ENCODE data around the gene GRM1.

The GRM1 gene

DNA sequence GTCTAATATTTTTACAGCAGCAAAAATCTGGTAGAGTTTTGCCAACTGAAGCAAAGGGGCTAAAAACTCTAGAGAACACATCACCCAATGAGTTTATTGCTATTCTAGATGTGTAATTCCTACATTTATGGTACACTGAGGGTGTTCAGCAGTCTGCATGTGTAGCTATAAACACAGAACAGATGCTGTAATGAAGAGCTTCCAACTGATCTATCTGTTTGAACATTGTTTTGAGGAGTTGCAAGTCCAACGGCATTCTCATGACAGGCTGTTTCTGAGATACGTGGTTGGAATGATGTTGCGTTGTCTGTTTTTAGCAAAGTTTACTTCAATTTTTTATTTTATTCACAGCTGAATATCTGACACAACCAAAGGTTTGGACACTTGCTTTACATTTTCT, 373.6 kb downstream of the GRM1 start:
- no peak for FAIRE-seq

- FAIRE-seq: no peak
Measured at GRCh38 chr6:146408583-146408982, 379.7 kb downstream of the GRM1 start.

DNA sequence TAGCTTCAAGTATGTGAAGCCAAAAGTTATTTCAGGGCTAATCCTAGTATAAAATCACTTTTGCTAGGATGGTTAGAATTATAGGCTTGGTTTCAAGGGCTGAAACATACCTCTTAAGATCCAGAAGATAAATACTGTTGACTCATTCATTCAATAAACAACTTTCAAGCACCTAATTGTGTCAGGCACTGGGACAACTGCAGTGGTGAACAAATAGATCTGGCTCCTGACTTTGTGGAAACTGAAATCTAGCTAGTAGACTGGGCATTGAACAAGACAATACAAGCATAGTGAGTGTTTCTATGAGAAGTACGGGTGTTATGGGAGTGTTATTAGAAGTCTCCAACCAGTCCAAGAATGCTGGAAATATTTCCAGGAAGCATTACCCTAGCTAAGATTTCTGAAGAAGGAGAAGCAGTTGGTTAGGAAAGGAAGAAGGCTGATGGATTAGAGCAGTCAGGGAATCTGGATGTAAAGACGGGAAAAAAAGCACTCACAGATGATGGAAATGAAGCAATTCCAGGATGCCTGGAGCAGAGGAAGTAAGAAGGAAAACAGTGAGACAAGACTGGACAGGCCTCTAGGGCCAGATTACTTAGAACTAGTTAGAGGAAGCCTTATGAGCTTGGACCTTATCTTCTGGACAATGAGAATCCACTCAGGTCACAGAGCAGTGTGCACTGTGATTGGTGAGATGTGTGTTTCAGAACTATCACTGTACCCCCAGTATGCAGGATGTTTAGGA, 382.2 kb downstream of the GRM1 start:
- FAIRE-seq: no peak

DNA sequence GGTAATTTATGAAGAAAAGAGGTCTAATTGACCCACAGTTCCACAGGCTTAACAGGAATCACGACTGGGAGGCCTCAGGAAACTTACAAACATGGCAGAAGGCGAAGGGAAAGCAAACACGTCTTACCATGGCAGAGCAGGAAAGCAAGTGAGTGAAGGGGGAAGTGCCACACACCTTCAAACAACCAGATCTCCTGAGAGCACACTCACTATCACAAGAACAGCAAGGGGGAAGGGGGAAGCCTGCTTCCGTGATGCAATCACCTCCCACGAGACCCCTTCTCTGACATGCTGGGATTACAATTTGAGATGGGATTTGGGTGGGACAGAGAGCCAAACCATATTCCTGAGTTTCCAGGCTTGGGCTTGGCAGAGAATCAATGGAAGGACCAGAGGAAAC, 390.7 kb downstream of the GRM1 start:
- FAIRE-seq: no peak

DNA sequence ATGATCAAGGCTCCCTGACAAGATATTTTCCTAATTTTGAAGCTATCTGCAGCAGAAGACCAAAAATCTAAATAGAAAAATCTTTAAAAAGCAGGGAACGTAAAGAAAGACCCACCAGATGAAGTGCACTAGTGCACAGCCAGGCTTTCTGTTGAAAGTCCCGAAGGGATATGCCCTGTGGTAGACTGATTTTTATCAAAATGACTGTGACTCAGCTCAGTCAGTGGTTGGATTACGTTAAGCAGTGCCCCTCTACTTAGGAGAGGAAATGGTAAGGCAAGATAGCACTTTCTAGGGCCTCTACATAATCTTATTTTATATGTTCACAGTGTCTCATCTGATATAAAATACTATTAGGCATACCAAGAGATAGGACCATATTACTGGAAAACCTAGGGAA, 391.4 kb downstream of the GRM1 start:
- FAIRE-seq: no peak

- FAIRE-seq: no peak
Measured at GRCh38 chr6:146422789-146423375, 394.0 kb downstream of the GRM1 start.

- no peak for FAIRE-seq
Measured at GRCh38 chr6:146423452-146423851, 394.6 kb downstream of the GRM1 start.

- FAIRE-seq: no peak
Measured at GRCh38 chr6:146426516-146426915, 397.7 kb downstream of the GRM1 start.

DNA sequence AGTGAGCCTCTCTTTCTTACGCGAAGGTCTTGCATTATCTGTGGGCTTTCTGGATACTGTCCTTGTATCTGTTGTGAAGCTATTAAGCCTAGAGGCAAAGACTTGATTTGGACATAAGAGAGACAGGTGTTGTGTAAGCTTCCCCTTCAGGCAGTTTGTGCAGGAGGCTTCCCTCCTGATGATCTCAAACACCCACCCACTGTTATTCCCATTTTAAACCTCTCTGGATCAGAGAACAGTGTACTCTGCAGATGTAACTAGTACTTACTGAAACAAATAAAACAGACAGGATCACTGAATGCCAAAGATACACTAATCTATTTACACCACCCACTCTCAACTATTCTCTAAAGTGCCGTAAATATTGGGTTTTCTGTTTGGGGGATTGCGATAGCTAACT, 401.0 kb downstream of the GRM1 start:
- no peak for FAIRE-seq

DNA sequence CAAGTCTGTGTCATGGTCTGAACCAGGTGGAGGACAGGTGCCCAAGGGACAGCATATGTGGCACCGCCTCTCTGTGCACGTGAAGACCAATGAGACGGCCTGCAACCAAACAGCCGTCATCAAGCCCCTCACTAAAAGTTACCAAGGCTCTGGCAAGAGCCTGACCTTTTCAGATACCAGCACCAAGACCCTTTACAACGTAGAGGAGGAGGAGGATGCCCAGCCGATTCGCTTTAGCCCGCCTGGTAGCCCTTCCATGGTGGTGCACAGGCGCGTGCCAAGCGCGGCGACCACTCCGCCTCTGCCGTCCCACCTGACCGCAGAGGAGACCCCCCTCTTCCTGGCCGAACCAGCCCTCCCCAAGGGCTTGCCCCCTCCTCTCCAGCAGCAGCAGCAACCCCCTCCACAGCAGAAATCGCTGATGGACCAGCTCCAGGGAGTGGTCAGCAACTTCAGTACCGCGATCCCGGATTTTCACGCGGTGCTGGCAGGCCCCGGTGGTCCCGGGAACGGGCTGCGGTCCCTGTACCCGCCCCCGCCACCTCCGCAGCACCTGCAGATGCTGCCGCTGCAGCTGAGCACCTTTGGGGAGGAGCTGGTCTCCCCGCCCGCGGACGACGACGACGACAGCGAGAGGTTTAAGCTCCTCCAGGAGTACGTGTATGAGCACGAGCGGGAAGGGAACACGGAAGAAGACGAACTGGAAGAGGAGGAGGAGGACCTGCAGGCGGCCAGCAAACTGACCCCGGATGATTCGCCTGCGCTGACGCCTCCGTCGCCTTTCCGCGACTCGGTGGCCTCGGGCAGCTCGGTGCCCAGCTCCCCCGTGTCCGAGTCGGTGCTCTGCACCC, 405.2 kb downstream of the GRM1 start:
- FAIRE-seq: no peak

- FAIRE-seq: no peak
Measured at GRCh38 chr6:146434732-146435390, 406.0 kb downstream of the GRM1 start.

GRCh38 chr6:146441907-146442306, 413.0 kb downstream of the GRM1 start:
- no peak for FAIRE-seq

DNA sequence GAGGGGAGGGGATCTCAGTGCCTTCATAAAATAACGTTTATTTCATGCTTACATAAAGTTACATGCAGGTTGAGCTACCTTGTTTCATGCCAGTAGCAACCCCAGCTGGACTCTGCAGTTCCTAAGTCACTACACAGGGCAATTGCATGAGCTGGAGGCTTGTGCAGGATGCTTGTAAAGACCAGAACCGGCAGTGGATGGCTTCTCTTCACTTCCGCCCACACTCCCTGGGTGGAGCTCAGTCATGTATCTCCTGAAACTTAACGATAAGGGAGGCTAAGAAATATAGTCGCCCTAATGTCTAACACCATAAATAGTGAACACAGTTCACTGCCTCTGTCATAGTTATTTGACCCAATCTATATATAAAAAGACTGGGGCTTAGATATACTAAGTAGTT, 415.3 kb downstream of the GRM1 start:
- FAIRE-seq: no peak

DNA sequence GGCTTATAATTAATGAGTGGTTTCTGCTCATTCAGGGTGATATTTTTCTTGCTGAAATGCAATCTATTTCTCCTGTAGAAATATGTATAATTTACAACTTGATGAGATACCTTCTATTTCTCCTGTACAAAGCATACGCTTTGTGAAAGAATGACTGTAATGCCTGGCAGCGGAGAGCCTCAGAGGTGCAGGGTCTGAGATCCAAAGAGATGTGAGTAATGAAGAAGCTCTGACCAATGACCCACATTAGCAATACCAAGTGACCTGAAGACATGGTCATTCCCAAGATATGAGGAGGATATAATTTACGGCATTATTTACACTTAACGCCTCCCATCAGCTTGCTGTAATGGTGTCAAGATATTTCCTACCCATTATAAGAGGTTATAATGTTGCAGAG, 416.4 kb downstream of the GRM1 start:
- no peak for FAIRE-seq

GRCh38 chr6:146456886-146457285, 428.0 kb downstream of the GRM1 start:
- no peak for FAIRE-seq

- FAIRE-seq: no peak
Measured at GRCh38 chr6:146460941-146461340, 432.1 kb downstream of the GRM1 start.

DNA sequence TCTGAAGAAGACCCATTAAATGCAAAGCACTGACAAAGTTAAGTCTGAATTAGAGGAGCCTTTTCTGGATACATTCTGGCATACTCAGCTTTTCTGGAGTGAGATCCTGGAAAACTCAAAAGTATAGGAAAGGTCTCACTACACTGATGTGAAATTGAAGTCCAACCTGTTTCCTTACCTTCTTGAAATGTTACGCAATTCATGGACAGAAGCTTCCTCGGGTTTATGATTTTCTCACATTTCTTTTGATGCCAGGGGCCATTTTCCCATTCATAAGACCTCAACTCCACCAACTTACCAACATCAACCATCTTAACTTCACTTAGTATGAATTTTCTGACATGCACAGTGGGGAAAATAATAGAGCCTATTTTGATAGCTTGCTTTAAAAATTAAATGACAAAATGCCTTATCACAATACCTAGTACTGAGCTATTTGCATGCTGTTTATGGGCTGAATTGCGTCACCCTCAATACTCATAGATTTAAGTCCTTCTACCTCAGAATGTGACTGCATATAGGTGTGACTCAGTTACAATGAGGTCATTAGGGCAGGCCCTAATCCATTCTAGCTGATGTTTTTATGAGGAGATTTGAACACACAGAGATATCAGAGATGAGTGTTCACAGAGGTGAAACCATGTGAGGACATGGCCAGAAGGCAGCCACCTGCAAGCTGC, 441.4 kb downstream of the GRM1 start:
- FAIRE-seq: no peak

DNA sequence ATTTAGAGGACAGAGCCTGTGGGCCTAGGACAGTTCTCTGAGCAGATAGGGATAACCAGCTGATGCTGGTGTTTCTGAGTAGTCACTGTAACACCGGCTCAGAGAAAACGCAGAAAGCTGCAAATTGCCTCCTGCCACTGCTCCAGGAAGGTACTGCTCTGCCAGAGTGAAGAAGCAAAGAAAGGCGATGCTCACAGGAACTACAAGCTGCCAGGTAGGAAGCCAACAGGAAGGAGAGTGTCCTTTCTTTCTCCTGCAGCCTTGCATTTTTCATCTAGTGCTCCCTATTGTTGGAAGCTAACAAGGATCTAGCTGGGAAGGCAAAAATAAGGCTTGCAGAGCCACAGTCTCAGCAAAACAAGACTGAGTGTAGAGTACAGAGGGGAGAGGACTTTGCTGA, 444.1 kb downstream of the GRM1 start:
- no peak for FAIRE-seq

DNA sequence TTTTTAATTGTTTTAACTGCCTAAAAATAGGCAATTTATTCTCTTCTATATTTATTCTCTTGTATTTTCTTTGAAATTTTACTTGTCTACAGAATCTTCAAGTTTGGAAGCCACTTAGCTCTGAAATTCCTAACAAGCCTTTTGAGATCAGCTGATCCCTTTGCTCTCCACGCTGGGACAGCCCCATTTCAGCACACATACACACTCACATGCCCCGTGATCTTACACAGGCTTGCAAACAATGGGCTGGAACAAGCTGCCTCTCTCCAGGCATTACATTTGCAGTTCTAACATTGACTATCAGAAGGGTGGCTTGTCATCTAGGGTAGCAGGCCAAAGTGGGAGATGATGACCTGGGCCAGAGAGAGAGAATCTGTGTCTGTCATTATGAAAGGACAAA, 452.7 kb downstream of the GRM1 start:
- FAIRE-seq: no peak

- FAIRE-seq: no peak
Measured at GRCh38 chr6:146484411-146484810, 455.5 kb downstream of the GRM1 start.

Data from G401.6 (cell line).